B cell (primary cell): Measurements from ENCODE around the gene SACM1L. TPM values are rescaled to one million over a fixed set of nuclear protein-coding genes. Genes with fewer than 3 reads are reported as not detected.

Experiments used
- ATAC-seq: fragments of 200-7000 bp; cut with Tn5 transposase; one replicate; pipeline ENCODE4 v1.10.0; 2021; ENCODE audit warnings: low read depth, mild to moderate bottlenecking, moderate number of reproducible peaks, moderate library complexity
- CTCF ChIA-PET: fragments of 350-600 bp; sonication (Branson Sonifier 250); formaldehyde crosslinking; loops from one replicate; lab custom pipeline; 2021; ENCODE audit warnings: antibody characterized with exemption, inconsistent platforms; lab: Charles Lee
- POLR2A ChIA-PET: fragments of 350-600 bp; sonication (Branson Sonifier 250); formaldehyde crosslinking; loops from one replicate; lab custom pipeline; 2021; ENCODE audit warnings: antibody characterized with exemption; lab: Charles Lee
- DNase-seq: peaks from one replicate; pipeline ENCODE4 v3.0.0; 2013
- H2AFZ ChIP-seq: 2 replicates; pipeline ENCODE4 v1.6.1; 2012; ENCODE audit warnings: mild to moderate bottlenecking, low read depth, low read length; ENCODE audit not compliant: insufficient read depth, poor library complexity, severe bottlenecking
- H3K27ac ChIP-seq, 2 donors: 1 replicate in 1 of 2; 2 replicates in 1 of 2; pipeline ENCODE4 v1.5.1; 2012 to 2013; ENCODE audit warnings: low read length in 2 of 2, mild to moderate bottlenecking in 2 of 2, moderate library complexity in 1 of 2
- H3K27me3 ChIP-seq, 4 experiments: fragments of 200-600 bp in 1 of 4; sonication (generic) in 1 of 4; replicated peaks in 1 of 4; 1 replicate in 2 of 4; 2 replicates in 2 of 4; pipeline versions ENCODE4 v1.6.1 to v1.7.0; 2013 to 2016; ENCODE audit warnings: low read length in 3 of 4, mild to moderate bottlenecking in 2 of 4, mixed read lengths in 1 of 4, moderate library complexity in 1 of 4; ENCODE audit not compliant: insufficient read depth in 4 of 4, control insufficient read depth in 3 of 4; ENCODE audit errors: control extremely low read depth in 1 of 4
- H3K36me3 ChIP-seq, 2 experiments: replicated peaks in 1 of 2; 1 replicate in 1 of 2; 2 replicates in 1 of 2; pipeline versions ENCODE4 v1.6.1 to v1.7.1; 2013; ENCODE audit warnings: low read length in 1 of 2; ENCODE audit not compliant: insufficient read depth in 2 of 2, control insufficient read depth in 1 of 2; ENCODE audit errors: control extremely low read depth in 1 of 2, extremely low read depth in 1 of 2
- H3K4me1 ChIP-seq, 2 donors: fragments of 200-600 bp in 1 of 2; sonication (generic) in 1 of 2; 1 replicate in 1 of 2; 2 replicates in 1 of 2; pipeline versions ENCODE4 v1.5.1 to v1.6.1; 2013 to 2017; ENCODE audit warnings: low read length in 2 of 2; ENCODE audit not compliant: control insufficient read depth in 2 of 2, insufficient read depth in 2 of 2
- H3K4me2 ChIP-seq: replicated peaks from 2 replicates; pipeline ENCODE3; 2012; ENCODE audit warnings: mild to moderate bottlenecking, low read depth, low read length; ENCODE audit not compliant: poor library complexity, severe bottlenecking
- H3K4me3 ChIP-seq, 5 experiments: fragments of 200-600 bp in 1 of 5; sonication (generic) in 1 of 5; 1 replicate in 3 of 5; 2 replicates in 2 of 5; pipeline versions ENCODE4 v1.5.1 to v1.7.0; 2011 to 2016; ENCODE audit warnings: low read length in 4 of 5, mild to moderate bottlenecking in 4 of 5, low read depth in 2 of 5, control low read depth in 1 of 5, moderate library complexity in 1 of 5; ENCODE audit not compliant: insufficient read depth in 1 of 5; ENCODE audit errors: control extremely low read depth in 1 of 5, extremely low read depth in 1 of 5
- H3K79me2 ChIP-seq: fragments of 200-600 bp; sonication (generic); one replicate; pipeline ENCODE4 v1.6.0; 2016; ENCODE audit warnings: low read length; ENCODE audit not compliant: control insufficient read depth, insufficient read depth
- H3K9ac ChIP-seq: fragments of 200-600 bp; sonication (generic); 2 replicates; pipeline ENCODE4 v1.6.1; 2017; ENCODE audit warnings: mild to moderate bottlenecking, low read length, moderate library complexity
- H3K9me3 ChIP-seq, 3 donors: one replicate each; pipeline versions ENCODE4 v1.6.1 to v1.7.1; 2013; ENCODE audit warnings: low read length in 2 of 3; ENCODE audit not compliant: control insufficient read depth in 2 of 3, insufficient read depth in 1 of 3; ENCODE audit errors: control extremely low read depth in 1 of 3
- H4K20me1 ChIP-seq: 2 replicates; pipeline ENCODE4 v1.6.0; 2012; ENCODE audit warnings: mild to moderate bottlenecking, low read length; ENCODE audit not compliant: insufficient read depth, control insufficient read depth, poor library complexity, severe bottlenecking
- H3K27ac Mint-ChIP-seq: one replicate; pipeline ENCODE4 v1.8.0; 2021; ENCODE audit warnings: mixed read lengths
- H3K27me3 Mint-ChIP-seq: one replicate; pipeline ENCODE4 v1.8.0; 2021; ENCODE audit warnings: mixed read lengths
- H3K4me1 Mint-ChIP-seq: one replicate; pipeline ENCODE4 v1.8.0; 2021; ENCODE audit warnings: mixed read lengths
- H3K4me3 Mint-ChIP-seq: one replicate; pipeline ENCODE4 v1.8.0; 2021; ENCODE audit warnings: mixed read lengths
- H3K9me3 Mint-ChIP-seq: one replicate; pipeline ENCODE4 v1.8.0; 2022; ENCODE audit warnings: mixed read lengths; ENCODE audit not compliant: insufficient read depth
- EZH2 ChIP-seq: IDR thresholded peaks from 2 replicates; pipeline ENCODE4 v1.6.1; 2012; ENCODE audit warnings: borderline replicate concordance, low read depth, mild to moderate bottlenecking, moderate library complexity, low read length; ENCODE audit not compliant: insufficient read depth, poor library complexity, severe bottlenecking
- WGBS: methylation state at CpG from one replicate; pipeline ENCODE4 v1.1.5; 2013; ENCODE audit warnings: missing lambda C conversion rate; ENCODE audit not compliant: insufficient coverage; 5-methylcytosine and 5-hydroxymethylcytosine counted together
- intact Hi-C: fragments of 100-400 bp; cut with micrococcal nuclease; formaldehyde crosslinking; loops from one replicate; pipeline ENCODE4 v1.10.0; 2022
- polyA plus RNA-seq: library from polyadenylated mRNA; depleted of rRNA; stranded (reverse); fragments of >200 nt; gene quantifications from 2 replicates; pipeline ENCODE4 v1.2.3, GENCODE V29; 2012
- total RNA-seq, 2 donors: library from RNA; stranded (reverse); fragments of 120-200 nt in 1 of 2; gene quantifications; 1 replicate in 1 of 2; 2 replicates in 1 of 2; pipeline versions ENCODE4 v1.2.3 to v1.2.4, GENCODE V29; 2013 to 2022
- TF ChIP-seq, protein P1 (sequence below): fragments of 200-600 bp; IDR thresholded peaks from one replicate; pipeline ENCODE4 v1.8.0; 2022; ENCODE audit warnings: antibody characterized with exemption, mild to moderate bottlenecking

SACM1L gene
- total and polyA plus RNA-seq, 2 donors (not counting 1 experiment from before 2014, with no cell fraction given), result 20.7 to 85.7 TPM

DNA sequence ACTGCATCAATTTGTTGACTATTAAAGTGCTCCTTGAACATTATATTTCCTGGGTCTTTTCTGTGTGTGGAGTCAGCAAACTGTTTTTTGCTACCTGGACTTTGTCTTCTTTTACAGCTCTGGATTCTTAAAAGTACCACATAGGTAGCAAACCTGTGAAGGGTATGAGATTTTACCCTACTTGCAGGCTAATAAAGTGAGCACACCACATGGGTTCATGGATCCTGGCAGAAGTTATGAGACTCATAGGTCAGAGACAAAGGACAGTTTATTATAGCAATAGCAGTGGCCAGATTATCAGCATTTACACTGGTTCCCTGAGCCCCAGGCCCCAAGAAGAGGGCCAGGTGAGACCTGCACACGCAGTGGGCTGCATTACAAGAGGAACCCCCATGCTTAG, 8.0 kb upstream of the SACM1L start:
- peak overlapping the region; percentile 12 for H3K27ac Mint-ChIP-seq

DNA sequence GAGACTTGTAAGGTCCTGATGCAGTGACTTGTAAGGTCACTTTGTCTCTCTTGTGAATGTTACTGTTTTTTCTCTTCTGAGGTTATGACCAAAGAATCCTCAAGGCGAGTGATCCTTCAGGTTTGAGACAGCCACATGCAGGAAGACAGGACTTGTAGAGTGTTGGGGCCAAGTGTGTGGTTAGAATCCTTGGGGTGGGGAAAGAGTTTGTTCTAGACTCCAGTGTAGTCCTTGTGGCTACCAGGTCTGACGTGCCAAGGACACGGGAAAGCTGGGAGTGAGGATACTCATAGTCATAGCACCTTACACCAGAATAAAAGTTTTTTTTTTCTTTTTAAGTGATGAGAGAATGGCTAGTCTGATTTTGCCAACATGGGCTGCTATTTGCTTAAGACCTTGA, 7.3 kb upstream of the SACM1L start:
- H3K36me3 ChIP-seq, result peaks cover 0 to 40% of the 10 kb centered on the region in 2 experiments
- TF ChIP-seq, protein P1, sequence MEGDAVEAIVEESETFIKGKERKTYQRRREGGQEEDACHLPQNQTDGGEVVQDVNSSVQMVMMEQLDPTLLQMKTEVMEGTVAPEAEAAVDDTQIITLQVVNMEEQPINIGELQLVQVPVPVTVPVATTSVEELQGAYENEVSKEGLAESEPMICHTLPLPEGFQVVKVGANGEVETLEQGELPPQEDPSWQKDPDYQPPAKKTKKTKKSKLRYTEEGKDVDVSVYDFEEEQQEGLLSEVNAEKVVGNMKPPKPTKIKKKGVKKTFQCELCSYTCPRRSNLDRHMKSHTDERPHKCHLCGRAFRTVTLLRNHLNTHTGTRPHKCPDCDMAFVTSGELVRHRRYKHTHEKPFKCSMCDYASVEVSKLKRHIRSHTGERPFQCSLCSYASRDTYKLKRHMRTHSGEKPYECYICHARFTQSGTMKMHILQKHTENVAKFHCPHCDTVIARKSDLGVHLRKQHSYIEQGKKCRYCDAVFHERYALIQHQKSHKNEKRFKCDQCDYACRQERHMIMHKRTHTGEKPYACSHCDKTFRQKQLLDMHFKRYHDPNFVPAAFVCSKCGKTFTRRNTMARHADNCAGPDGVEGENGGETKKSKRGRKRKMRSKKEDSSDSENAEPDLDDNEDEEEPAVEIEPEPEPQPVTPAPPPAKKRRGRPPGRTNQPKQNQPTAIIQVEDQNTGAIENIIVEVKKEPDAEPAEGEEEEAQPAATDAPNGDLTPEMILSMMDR, result no peak
- TF ChIP-seq EZH2, result no peak
- CTCF ChIA-PET, result no interaction called here
- 100% methylated on average over 1 of the region's 3 CpGs for WGBS
- no peak overlapping the region for H3K4me2 ChIP-seq
- Mint-ChIP-seq H3K9me3 (no peaks in the 10 kb centered on the region), H3K27ac (peak overlapping the region; percentile 78), H3K4me1 (peaks cover 19% of the 10 kb centered on the region), H3K27me3 (no peaks in the 10 kb centered on the region), H3K4me3 (no peak overlapping the region)
- POLR2A ChIA-PET, result interaction anchor here (0.7 kb wide), 1 partner anchor 14 kb away, joined by 3 read pairs; no protein-coding TSS in a partner anchor
- H3K27me3 ChIP-seq, result no peaks in the 10 kb centered on the region
- no peak overlapping the region for H3K4me3 ChIP-seq
- no peak for ATAC-seq
- peaks cover 0 to 7% (median 4%) of the 10 kb centered on the region in 3 donors for H3K9me3 ChIP-seq
- intact Hi-C loops, result no loop called here
- H2AFZ ChIP-seq, result no peak overlapping the region
- H3K27ac ChIP-seq, result no peak overlapping the region
- peaks cover 5 to 16% of the 10 kb centered on the region in 2 donors for H3K4me1 ChIP-seq
- H3K79me2 ChIP-seq, result no peaks in the 10 kb centered on the region
- H4K20me1 ChIP-seq, result no peaks in the 10 kb centered on the region
- H3K9ac ChIP-seq, result no peak overlapping the region
- DNase-seq, result no peak

More for the DNA sequence above, 8.0 kb upstream of the SACM1L start:
- Histone ChIP-seq H3K27ac (no peak overlapping the region), H2AFZ (no peak overlapping the region), H3K9ac (no peak overlapping the region), H3K4me2 (no peak overlapping the region), H3K4me1 (peaks cover 9 to 21% of the 10 kb centered on the region in 2 donors), H3K4me3 (no peak overlapping the region), H3K9me3 (peaks cover 0 to 7% (median 4%) of the 10 kb centered on the region in 3 donors), H4K20me1 (no peaks in the 10 kb centered on the region), H3K36me3 (peaks cover 0 to 45% of the 10 kb centered on the region in 2 experiments), H3K79me2 (no peaks in the 10 kb centered on the region), H3K27me3 (no peaks in the 10 kb centered on the region)
- no CpG with 5 or more reads among the region's 1 CpG for WGBS
- no peak for DNase-seq
- ATAC-seq, result no peak
- CTCF ChIA-PET, result interaction anchor here (0.7 kb wide), 1 partner anchor 25 kb away, joined by 3 read pairs; no protein-coding TSS in a partner anchor
- no peak for TF ChIP-seq EZH2
- TF ChIP-seq, protein P1, result no peak
- Mint-ChIP-seq H3K4me1 (peaks cover 26% of the 10 kb centered on the region), H3K27me3 (no peaks in the 10 kb centered on the region), H3K4me3 (no peak overlapping the region), H3K9me3 (no peaks in the 10 kb centered on the region)
- POLR2A ChIA-PET, result interaction anchor here (0.6 kb wide), 1 partner anchor 13 kb away, joined by 3 read pairs; no protein-coding TSS in a partner anchor
- intact Hi-C loops, result no loop called here
